Ascending aorta (tissue), 2 donors: ENCODE results near the gene MPIG6B. TPM values are rescaled to one million over a fixed set of nuclear protein-coding genes. Genes with fewer than 3 reads are reported as not detected.
A peak's percentile ranks its signal among the peaks of the same experiment; 100 is the strongest.

ENCODE experiments used
- DNase-seq, 2 donors: peaks; one replicate each; pipeline ENCODE4 v3.0.0-alpha.2; 2019; ENCODE audit warnings: low spot score in 2 of 2
- H3K27ac ChIP-seq, 2 donors: fragments of 200-600 bp; sonication (generic); one replicate each; pipeline ENCODE4 v1.5.1; 2016 to 2017; ENCODE audit warnings: mild to moderate bottlenecking in 1 of 2
- H3K27me3 ChIP-seq: fragments of 200-600 bp; sonication (generic); one replicate; pipeline ENCODE4 v1.5.1; 2017
- H3K36me3 ChIP-seq, 2 donors: fragments of 200-600 bp; sonication (generic); one replicate each; pipeline ENCODE4 v1.5.1; 2016
- H3K4me1 ChIP-seq, 2 donors: fragments of 200-600 bp; sonication (generic); one replicate each; pipeline ENCODE4 v1.5.1; 2016 to 2017; ENCODE audit warnings: mild to moderate bottlenecking in 1 of 2
- H3K4me3 ChIP-seq, 2 donors: fragments of 200-600 bp; sonication (generic); one replicate each; pipeline ENCODE4 v1.5.1; 2016 to 2017; ENCODE audit warnings: mild to moderate bottlenecking in 1 of 2
- H3K9me3 ChIP-seq, 2 donors: fragments of 200-600 bp; sonication (generic); one replicate each; pipeline ENCODE4 v1.5.1; 2016
- CTCF ChIP-seq, 3 experiments: fragments of 200-600 bp in 2 of 3; fragments of 450-650 bp in 1 of 3; sonication (generic) in 2 of 3; IDR thresholded peaks; one replicate each; pipeline ENCODE4 v1.5.1; 2016 to 2019; ENCODE audit warnings: antibody characterized with exemption in 3 of 3, mild to moderate bottlenecking in 1 of 3, moderate library complexity in 1 of 3
- intact Hi-C: fragments of 100-400 bp; cut with DNase I; formaldehyde crosslinking; loops from one replicate; pipeline ENCODE4 v1.15.1; 2023
- total RNA-seq: library from RNA; depleted of rRNA; stranded (reverse); fragments of >200 nt; gene quantifications from one replicate; pipeline ENCODE4 v1.1.0, GENCODE V29; 2016

Gene MPIG6B
- total RNA-seq, 1 donor from 2014 or later: not detected

DNA sequence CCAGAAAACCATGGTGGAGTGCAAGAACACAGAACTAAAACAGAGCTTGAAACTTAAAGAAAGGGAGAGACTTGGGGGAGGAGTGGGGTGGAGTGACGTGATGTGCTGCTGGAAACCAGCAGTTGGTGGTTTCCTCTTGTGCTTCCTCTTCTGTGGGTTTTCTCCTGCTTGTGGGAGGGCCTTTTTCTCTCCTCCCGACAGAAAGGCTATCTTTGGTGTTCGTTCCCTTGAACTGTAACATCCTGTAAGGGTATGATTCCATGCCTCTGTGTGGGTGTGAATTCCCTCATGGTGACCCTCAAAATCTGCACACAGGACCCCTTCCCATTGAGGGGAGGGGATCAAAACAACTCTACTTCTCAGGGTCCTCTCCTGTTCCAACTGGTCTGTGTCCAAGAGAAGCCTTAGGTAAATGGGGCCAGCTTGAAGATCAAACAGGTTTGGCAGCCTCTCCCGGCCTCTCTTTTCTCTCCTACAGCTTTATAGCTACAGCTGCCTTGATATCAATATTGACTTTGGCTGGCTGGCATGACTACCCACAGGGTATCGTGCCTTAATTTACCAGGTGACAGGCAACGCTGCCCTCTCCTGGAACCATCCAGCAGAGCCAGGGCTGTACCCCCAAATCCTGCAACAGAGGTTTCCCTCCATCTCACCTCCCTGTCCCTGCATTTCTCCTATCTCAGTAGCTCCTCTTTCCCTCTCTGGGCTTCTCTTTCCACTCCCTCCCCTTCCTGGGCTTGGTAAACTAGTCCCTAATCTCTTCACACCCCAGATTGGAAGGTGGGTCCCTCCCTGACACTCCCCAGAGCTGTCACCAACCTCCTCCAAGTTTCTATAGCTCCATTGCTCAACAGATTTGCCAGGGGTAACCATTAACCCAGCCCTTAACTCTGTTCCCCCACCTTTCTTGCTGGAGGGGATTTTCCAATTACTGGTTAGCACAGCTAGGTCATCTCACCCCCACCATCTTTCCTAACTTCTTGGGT is 15.1 kb downstream of the MPIG6B start:
- Histone ChIP-seq H3K4me1 (peaks cover 20 to 35% of the 10 kb centered on the region in 2 donors), H3K27me3 (no peaks in the 10 kb centered on the region)
- intact Hi-C loops: loop anchor here (2.0 to 10.0 kb wide), 2 partner anchors 35 to 417 kb away; partner anchors contain the start of genes ABHD16A, PPT2 and PRRT1

GRCh38 chr6:31739639-31740396 is 16.6 kb downstream of the MPIG6B start, which contains the start of gene MSH5:
Gene MSH5 (plus strand): TSS chr6:31740005. CDS start chr6:31740467, 462 bp downstream.
- TF ChIP-seq CTCF (IDR thresholded peaks at IDR 0.05): no peak
- Histone ChIP-seq H3K36me3 (no peaks in the 10 kb centered on the region), H3K4me1 (peaks cover 9 to 23% of the 10 kb centered on the region in 2 donors), H3K9me3 (no peaks in the 10 kb centered on the region), H3K4me3 (peak within 1 kb of the TSS; percentile 61 to 73), H3K27ac (peak within 1 kb of the TSS; percentile 56 to 94), H3K27me3 (no peaks in the 10 kb centered on the region)
- intact Hi-C loops: loop anchor here (1.0 to 10.0 kb wide), 2 partner anchors 11 to 415 kb away; partner anchors contain the start of genes DDAH2, PPT2 and PRRT1
- peak; percentile 96 to 99 for DNase-seq

More for the DNA sequence above, 15.1 kb downstream of the MPIG6B start:
- no peaks in the 10 kb centered on the region for H3K9me3 ChIP-seq
- no peak for TF ChIP-seq CTCF (IDR thresholded peaks at IDR 0.05)
- DNase-seq: peak in 1 of 2 donors; percentile 75
- H3K4me3 ChIP-seq: peak overlapping the region in 1 of 2 donors; percentile 18
- H3K36me3 ChIP-seq: peaks cover 9% of the 10 kb centered on the region in 2 donors
- H3K27ac ChIP-seq: peak overlapping the region; percentile 59 to 94

DNA sequence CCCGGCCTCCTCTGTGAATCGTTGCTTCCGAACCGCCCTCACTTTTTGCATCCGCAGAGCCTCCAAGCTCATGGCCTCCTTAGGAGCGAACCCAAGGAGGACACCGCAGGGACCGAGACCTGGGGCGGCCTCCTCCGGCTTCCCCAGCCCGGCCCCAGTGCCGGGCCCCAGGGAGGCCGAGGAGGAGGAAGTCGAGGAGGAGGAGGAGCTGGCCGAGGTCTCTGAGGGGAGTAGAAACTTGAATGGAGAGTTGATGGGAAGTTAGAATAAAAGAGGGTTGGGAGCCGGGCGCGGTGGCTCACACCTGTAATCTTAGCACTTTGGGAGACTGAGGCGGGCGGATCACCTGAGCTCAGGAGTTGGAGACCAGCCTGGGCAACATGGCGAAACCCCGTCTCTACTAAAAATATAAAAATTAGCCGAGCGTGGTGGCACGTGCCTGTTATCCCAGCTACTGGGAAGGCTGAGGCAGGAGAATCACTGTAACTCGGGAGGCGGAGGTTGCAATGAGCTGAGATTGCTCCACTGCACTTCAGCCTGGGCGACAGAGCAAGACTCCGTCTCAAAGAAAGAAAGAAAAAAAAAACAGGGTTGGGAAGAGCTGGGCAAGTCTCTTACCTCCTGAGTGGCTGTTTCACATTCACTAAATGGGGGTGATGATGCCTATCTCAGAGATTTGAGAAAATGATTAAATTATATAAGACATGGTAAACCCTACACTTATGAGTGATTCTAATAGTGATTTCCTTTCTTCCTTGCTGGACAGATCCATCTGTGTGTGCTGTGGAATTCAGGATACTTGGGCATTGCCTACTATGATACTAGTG is 17.4 kb downstream of the MPIG6B start:
- H3K27ac ChIP-seq: peak overlapping the region in 1 of 2 donors; percentile 19
- peak overlapping the region; percentile 61 to 73 for H3K4me3 ChIP-seq
- no peaks in the 10 kb centered on the region for H3K36me3 ChIP-seq
- no peaks in the 10 kb centered on the region for H3K27me3 ChIP-seq
- no peak for DNase-seq
- intact Hi-C loops: no loop called here
- TF ChIP-seq CTCF (IDR thresholded peaks at IDR 0.05): no peak
- peaks cover 9 to 23% of the 10 kb centered on the region in 2 donors for H3K4me1 ChIP-seq
- no peaks in the 10 kb centered on the region for H3K9me3 ChIP-seq

GRCh38 chr6:31741815-31742214 is 18.6 kb downstream of the MPIG6B start:
- no peak for TF ChIP-seq CTCF (IDR thresholded peaks at IDR 0.05)
- DNase-seq: no peak
- intact Hi-C loops: no loop called here

DNA sequence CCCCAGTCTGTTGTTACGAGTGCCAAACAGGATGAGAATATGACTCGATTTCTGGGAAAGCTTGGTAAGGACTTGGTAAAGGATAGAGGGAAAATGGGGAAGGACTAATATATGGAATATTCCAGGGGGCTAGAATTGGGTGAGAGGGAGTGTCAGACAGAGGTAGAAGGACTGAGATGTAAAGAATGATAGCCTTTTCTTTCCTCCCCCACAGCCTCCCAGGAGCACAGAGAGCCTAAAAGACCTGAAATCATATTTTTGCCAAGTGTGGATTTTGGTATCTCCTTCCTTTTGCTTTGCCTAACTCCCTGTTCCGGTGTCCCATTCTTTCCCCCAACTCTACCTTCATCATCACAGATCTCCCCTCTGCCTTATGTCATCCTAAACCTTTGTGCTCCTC is 19.7 kb downstream of the MPIG6B start:
- no peak overlapping the region for H3K27ac ChIP-seq
- no peak overlapping the region for H3K4me3 ChIP-seq
- TF ChIP-seq CTCF (IDR thresholded peaks at IDR 0.05): no peak
- DNase-seq: no peak
- peaks cover 5 to 15% of the 10 kb centered on the region in 2 donors for H3K4me1 ChIP-seq
- no peaks in the 10 kb centered on the region for H3K36me3 ChIP-seq
- intact Hi-C loops: no loop called here
- no peaks in the 10 kb centered on the region for H3K9me3 ChIP-seq
- H3K27me3 ChIP-seq: no peaks in the 10 kb centered on the region

More at GRCh38 chr6:31741815-31742214, 18.6 kb downstream of the MPIG6B start:
- no peaks in the 10 kb centered on the region for H3K36me3 ChIP-seq
- no peaks in the 10 kb centered on the region for H3K9me3 ChIP-seq
- H3K27ac ChIP-seq: no peak overlapping the region
- H3K4me3 ChIP-seq: no peak overlapping the region
- H3K27me3 ChIP-seq: no peaks in the 10 kb centered on the region
- H3K4me1 ChIP-seq: peaks cover 8 to 20% of the 10 kb centered on the region in 2 donors
